Liver (tissue), 3 donors: ENCODE measurements around the gene OTUD7B.

Source experiments
- FOXA1 ChIP-seq: IDR thresholded peaks from 2 replicates; pipeline ENCODE4 v1.6.1; 2016; ENCODE audit warnings: antibody characterized with exemption
- GABPA ChIP-seq, 2 donors: IDR thresholded peaks in 1 of 2; conservative IDR thresholded peaks in 1 of 2; 2 replicates each; pipeline ENCODE4 v1.6.1; 2016; ENCODE audit warnings: antibody characterized with exemption in 2 of 2, mild to moderate bottlenecking in 1 of 2, moderate library complexity in 1 of 2
- HNF4G ChIP-seq: IDR thresholded peaks from 2 replicates; pipeline ENCODE4 v1.6.1; 2016; ENCODE audit warnings: antibody characterized with exemption
- REST ChIP-seq: IDR thresholded peaks from 2 replicates; pipeline ENCODE4 v1.6.1; 2016; ENCODE audit warnings: antibody characterized with exemption, mild to moderate bottlenecking
- TAF1 ChIP-seq: conservative IDR thresholded peaks from 2 replicates; pipeline ENCODE4 v1.6.1; 2016; ENCODE audit warnings: antibody characterized with exemption, mild to moderate bottlenecking
- TF ChIP-seq, protein P1 (sequence below): fragments of 150-350 bp; IDR thresholded peaks from 2 replicates; pipeline ENCODE4 v1.5.1; 2017; ENCODE audit warnings: improper control_type of control experiment, low read depth, low read length; ENCODE audit not compliant: missing input control
- TF ChIP-seq, protein P2 (sequence below): IDR thresholded peaks from 2 replicates; pipeline ENCODE4 v1.6.1; 2016; ENCODE audit warnings: antibody characterized with exemption
- donor health status: healthy.
- donor health status: healthy.

DNA sequence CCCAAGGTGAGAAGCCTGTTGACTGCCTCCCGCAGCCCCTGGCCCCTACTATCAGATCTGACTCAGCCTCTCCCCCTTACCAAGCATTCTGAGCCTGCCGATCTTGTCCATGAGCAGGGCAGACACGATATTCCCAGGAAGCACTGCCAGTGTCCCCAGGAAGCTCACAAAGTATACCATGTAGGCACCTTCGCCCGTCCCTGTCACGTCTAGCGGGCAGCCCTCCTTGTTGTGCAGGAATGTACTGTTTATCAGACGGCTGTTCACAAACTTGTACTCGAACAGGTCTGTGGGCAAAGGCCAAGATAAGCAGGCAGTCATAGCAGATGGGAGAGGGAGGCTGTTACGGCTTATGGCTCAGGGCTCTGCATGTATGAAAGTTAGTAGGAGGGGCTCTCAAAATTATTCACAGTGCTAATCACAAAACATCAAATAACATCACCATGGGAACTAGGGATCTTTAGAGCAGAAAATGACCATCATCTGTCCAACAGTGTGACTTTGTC, 103.9 kb downstream of the OTUD7B start:
- TF ChIP-seq, protein P1, sequence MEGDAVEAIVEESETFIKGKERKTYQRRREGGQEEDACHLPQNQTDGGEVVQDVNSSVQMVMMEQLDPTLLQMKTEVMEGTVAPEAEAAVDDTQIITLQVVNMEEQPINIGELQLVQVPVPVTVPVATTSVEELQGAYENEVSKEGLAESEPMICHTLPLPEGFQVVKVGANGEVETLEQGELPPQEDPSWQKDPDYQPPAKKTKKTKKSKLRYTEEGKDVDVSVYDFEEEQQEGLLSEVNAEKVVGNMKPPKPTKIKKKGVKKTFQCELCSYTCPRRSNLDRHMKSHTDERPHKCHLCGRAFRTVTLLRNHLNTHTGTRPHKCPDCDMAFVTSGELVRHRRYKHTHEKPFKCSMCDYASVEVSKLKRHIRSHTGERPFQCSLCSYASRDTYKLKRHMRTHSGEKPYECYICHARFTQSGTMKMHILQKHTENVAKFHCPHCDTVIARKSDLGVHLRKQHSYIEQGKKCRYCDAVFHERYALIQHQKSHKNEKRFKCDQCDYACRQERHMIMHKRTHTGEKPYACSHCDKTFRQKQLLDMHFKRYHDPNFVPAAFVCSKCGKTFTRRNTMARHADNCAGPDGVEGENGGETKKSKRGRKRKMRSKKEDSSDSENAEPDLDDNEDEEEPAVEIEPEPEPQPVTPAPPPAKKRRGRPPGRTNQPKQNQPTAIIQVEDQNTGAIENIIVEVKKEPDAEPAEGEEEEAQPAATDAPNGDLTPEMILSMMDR = no peak
- no peak for TF ChIP-seq HNF4G
- TF ChIP-seq, protein P2, sequence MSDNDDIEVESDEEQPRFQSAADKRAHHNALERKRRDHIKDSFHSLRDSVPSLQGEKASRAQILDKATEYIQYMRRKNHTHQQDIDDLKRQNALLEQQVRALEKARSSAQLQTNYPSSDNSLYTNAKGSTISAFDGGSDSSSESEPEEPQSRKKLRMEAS = no peak
- TF ChIP-seq FOXA1 = no peak
- no peak for TF ChIP-seq GABPA (IDR thresholded peaks at IDR 0.05 in 1 of 2, conservative IDR thresholded peaks at IDR 0.05 in 1 of 2)
- TF ChIP-seq REST = no peak
- no peak for TF ChIP-seq TAF1
